ENCODE measurements around the gene LEFTY1. TPM values are rescaled to one million over a fixed set of nuclear protein-coding genes. Genes with fewer than 3 reads are reported as not detected.

Gene LEFTY1
- total RNA-seq, 1 donor from 2014 or later, result 0.35 TPM

DNA sequence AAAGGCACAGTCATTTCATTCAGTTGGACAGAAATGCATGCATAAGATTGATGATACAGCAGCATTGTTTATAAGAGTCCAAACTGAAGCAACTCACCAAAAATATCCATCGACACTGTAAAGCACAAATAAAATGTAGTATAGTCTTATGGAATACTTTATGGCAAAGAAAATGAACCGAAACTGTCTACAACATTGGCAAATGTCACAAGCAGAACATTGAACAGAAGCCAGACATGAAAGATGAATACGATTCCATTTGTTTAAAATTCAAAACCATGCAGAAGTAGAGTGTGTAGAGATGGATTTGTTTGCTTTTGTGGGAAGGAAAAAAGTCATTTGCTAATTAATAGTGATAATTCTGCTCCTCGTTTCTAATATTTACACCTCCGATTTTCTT, 7.5 kb upstream of the LEFTY1 start:
- peaks cover 3% of the 10 kb centered on the region for H3K4me1 ChIP-seq
- H3K36me3 ChIP-seq, result no peaks in the 10 kb centered on the region
- TF ChIP-seq, protein P1, sequence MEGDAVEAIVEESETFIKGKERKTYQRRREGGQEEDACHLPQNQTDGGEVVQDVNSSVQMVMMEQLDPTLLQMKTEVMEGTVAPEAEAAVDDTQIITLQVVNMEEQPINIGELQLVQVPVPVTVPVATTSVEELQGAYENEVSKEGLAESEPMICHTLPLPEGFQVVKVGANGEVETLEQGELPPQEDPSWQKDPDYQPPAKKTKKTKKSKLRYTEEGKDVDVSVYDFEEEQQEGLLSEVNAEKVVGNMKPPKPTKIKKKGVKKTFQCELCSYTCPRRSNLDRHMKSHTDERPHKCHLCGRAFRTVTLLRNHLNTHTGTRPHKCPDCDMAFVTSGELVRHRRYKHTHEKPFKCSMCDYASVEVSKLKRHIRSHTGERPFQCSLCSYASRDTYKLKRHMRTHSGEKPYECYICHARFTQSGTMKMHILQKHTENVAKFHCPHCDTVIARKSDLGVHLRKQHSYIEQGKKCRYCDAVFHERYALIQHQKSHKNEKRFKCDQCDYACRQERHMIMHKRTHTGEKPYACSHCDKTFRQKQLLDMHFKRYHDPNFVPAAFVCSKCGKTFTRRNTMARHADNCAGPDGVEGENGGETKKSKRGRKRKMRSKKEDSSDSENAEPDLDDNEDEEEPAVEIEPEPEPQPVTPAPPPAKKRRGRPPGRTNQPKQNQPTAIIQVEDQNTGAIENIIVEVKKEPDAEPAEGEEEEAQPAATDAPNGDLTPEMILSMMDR (IDR thresholded peaks at IDR 0.05), result no peak
- H3K9me3 ChIP-seq, result no peaks in the 10 kb centered on the region
- DNase-seq (no peak), ATAC-seq (no peak)
- intact Hi-C loops (cut with DNase I), result no loop called here
- H3K27ac ChIP-seq, result no peak overlapping the region
- H3K4me3 ChIP-seq, result no peak overlapping the region
- H3K27me3 ChIP-seq, result no peaks in the 10 kb centered on the region

DNA sequence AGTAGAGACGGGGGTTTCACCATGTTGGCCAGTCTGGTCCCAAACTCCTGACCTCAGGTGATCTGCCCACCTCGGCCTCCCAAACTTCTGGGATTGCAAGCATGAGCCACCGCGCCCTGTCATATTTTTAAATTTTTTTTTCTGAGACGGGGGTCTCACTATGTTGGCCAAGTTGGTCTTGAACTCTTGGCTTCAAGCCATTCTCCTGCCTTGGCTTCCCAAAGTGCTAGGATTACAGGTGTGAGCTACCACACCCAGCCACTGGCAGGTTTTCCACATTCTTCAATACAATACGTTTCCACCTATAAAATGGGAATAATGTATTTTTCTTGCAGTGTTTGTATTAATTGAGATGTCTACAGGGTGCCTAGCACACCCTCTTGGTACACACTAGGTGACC, 3.4 kb upstream of the LEFTY1 start:
- Histone ChIP-seq H3K9me3 (no peaks in the 10 kb centered on the region), H3K27ac (no peak overlapping the region), H3K4me3 (no peak overlapping the region), H3K4me1 (no peaks in the 10 kb centered on the region), H3K36me3 (no peaks in the 10 kb centered on the region), H3K27me3 (no peaks in the 10 kb centered on the region)
- no peak for ATAC-seq
- intact Hi-C loops (cut with DNase I), result no loop called here
- no peak for DNase-seq
- TF ChIP-seq, protein P1 (IDR thresholded peaks at IDR 0.05), result no peak

DNA sequence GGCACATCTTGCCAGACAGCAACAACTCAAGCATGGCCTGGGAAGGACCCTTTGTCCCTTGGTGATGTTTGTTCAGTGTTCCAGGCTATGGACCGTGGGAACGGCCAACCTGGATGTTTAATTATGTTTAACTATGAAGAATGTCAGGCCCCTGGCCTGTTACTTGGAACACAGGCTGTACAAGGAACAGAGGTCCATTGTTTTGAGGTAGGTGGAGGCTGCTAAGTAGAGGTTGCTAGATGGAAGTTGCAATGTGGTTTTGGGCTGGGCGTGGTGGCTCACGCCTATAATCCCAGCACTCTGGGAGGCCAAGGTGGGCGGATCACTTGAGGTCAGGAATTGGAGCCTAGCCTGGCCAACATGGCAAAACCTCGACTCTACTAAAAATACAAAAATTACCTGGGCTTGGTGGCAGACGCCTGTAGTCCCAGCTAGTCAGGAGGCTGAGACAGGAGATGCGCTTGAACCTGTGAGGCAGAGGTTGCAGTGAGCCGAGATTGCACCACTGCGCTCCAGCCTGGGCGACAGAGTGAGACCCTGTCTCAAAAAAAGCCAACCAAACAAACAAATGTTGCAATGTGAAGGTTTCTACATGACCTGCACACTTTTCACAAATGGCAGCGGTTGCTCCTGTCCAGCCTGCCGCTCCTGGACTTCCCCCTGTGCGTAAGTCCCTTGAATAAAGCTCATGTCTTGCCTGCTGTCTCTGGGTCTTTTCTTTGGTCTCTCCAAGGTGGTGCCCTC, 2.5 kb upstream of the LEFTY1 start:
- no peak for ATAC-seq
- no peak overlapping the region for H3K4me3 ChIP-seq
- intact Hi-C loops (cut with DNase I), result no loop called here
- H3K4me1 ChIP-seq, result no peaks in the 10 kb centered on the region
- TF ChIP-seq, protein P1 (IDR thresholded peaks at IDR 0.05), result no peak
- H3K27me3 ChIP-seq, result no peaks in the 10 kb centered on the region
- no peaks in the 10 kb centered on the region for H3K9me3 ChIP-seq
- H3K27ac ChIP-seq, result no peak overlapping the region
- DNase-seq, result no peak
- H3K36me3 ChIP-seq, result no peaks in the 10 kb centered on the region

DNA sequence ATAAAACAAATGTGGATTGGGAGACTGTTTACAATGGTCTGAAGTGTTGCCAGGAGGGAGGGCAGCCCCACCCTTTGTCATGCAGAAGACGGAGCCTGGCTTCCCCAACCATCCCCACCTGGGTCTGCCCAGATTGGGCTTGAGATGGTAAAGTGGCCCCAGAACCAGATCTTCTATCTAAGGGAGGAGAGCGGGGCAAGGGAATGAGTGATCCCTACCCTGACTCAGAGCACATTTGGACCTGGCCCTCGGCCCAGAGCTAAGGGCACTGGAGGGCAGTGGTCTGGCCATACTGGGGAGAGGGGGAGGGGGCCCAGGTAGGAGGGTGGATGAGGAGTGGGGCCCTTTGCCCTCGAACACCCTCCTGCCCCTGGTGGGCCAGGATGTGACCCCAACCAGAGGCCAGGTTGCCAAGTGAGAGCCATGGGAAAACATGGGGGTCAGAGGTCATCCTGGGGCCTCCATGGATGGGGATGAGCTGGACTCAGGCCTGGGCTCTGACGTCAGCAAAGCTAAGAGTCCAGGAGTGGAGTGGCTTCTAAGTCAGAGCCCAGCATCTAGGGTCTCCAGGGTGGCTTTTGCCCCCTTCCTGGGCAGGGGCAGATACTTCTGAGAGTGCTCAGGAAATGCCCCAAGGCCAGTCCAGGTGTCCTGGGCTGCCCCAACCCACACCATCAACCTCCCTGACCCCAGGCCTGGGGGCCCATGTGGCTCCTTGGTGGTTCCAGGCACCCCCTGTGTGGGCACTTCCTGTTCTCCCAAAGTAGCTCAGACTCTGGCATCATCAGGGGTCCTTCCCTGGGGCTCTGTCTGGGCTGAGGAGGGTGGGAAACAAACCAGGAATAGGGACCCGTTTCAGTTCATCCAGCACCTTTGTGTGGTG, 1.6 kb upstream of the LEFTY1 start:
- Histone ChIP-seq H3K27ac (no peak overlapping the region), H3K27me3 (no peaks in the 10 kb centered on the region), H3K4me1 (no peaks in the 10 kb centered on the region), H3K4me3 (no peak overlapping the region), H3K9me3 (no peaks in the 10 kb centered on the region), H3K36me3 (no peaks in the 10 kb centered on the region)
- peak; percentile 16 for ATAC-seq
- TF ChIP-seq, protein P1 (IDR thresholded peaks at IDR 0.05), result no peak
- DNase-seq, result no peak
- intact Hi-C loops (cut with DNase I), result no loop called here

DNA sequence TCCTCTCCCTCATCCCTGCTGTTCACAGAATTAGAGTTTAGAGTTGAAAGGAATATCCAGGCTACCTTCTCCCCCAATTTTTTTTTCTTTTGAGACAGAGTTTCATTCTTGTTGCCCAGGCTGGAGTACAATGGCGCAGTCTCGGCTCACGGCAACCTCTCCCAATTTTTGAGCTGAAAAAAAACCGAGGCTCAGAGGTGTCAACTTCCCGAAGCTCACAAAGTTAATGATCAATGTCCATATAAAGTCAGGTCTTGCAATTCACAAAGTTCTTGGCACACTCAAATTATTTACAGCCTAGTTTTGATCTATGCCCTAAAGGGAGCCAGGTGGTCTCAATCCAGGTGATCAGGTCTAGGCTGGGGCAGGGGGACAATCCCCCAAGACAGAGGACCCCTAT, 797 bp upstream of the LEFTY1 start:
- H3K9me3 ChIP-seq, result no peaks in the 10 kb centered on the region
- no peaks in the 10 kb centered on the region for H3K27me3 ChIP-seq
- TF ChIP-seq, protein P1 (IDR thresholded peaks at IDR 0.05), result no peak
- no peaks in the 10 kb centered on the region for H3K36me3 ChIP-seq
- DNase-seq (no peak), ATAC-seq (no peak)
- H3K27ac ChIP-seq, result no peak overlapping the region
- H3K4me3 ChIP-seq, result no peak overlapping the region
- intact Hi-C loops (cut with DNase I), result no loop called here
- no peaks in the 10 kb centered on the region for H3K4me1 ChIP-seq
